Peyer's patch (tissue), 4 donors: Measurements from ENCODE around the gene TNFRSF4.

Source experiments
- CTCF ChIP-seq, 6 experiments: fragments of 450-650 bp in 4 of 6; fragments of 200-600 bp in 2 of 6; sonication (generic) in 1 of 6; IDR thresholded peaks; one replicate each; pipeline ENCODE4 v1.5.1; 2017 to 2019; ENCODE audit warnings: antibody characterized with exemption in 6 of 6, mild to moderate bottlenecking in 3 of 6, moderate library complexity in 1 of 6
- POLR2A ChIP-seq, 2 donors: fragments of 450-650 bp; IDR thresholded peaks; one replicate each; pipeline ENCODE4 v1.5.1; 2017; ENCODE audit warnings: antibody characterized with exemption in 2 of 2, mild to moderate bottlenecking in 2 of 2, moderate library complexity in 2 of 2

- no peak for TF ChIP-seq CTCF (IDR thresholded peaks at IDR 0.05)
- no peak for TF ChIP-seq POLR2A (IDR thresholded peaks at IDR 0.05)
Observed at GRCh38 chr1:1219341-1219740, 5.4 kb upstream of the TNFRSF4 start.
